GM12891 (cell line): Measurements from ENCODE around the gene APOBEC3F.

Experiments
- POLR2A ChIP-seq: IDR thresholded peaks from 2 replicates; pipeline ENCODE4 v1.6.1; 2011; ENCODE audit warnings: low read depth, low read length, control low read depth
- POLR2AphosphoS5 ChIP-seq: IDR thresholded peaks from 2 replicates; pipeline ENCODE4 v1.6.1; 2011; ENCODE audit warnings: low read depth, low read length, control low read depth
- POU2F2 ChIP-seq: IDR thresholded peaks from 2 replicates; pipeline ENCODE4 v1.6.1; 2011; ENCODE audit warnings: low read depth, mild to moderate bottlenecking, control low read depth, low read length, moderate library complexity
- SPI1 ChIP-seq: IDR thresholded peaks from 2 replicates; pipeline ENCODE4 v1.6.1; 2011; ENCODE audit warnings: low read depth, low read length, control low read depth
- TAF1 ChIP-seq: IDR thresholded peaks from 2 replicates; pipeline ENCODE4 v1.6.1; 2011; ENCODE audit warnings: low read depth, low read length, control low read depth

GRCh38 chr22:39094717-39095389 is 54.2 kb downstream of the APOBEC3F start:
- TF ChIP-seq TAF1, result no peak
- TF ChIP-seq POLR2A, result no peak
- TF ChIP-seq POLR2AphosphoS5, result no peak
- no peak for TF ChIP-seq POU2F2
- TF ChIP-seq SPI1, result no peak
